SK-N-MC (cell line): ENCODE results near the gene CACNB4.

ENCODE experiments used
- EZH2 ChIP-seq: fragments of 200-600 bp; sonication (generic); IDR thresholded peaks from one replicate; pipeline ENCODE4 v1.6.1; 2017; ENCODE audit warnings: antibody characterized with exemption
- FOXP2 ChIP-seq: optimal IDR thresholded peaks from 2 replicates; pipeline ENCODE3; 2011; ENCODE audit warnings: mild to moderate bottlenecking, moderate library complexity; ENCODE audit not compliant: insufficient read depth; ENCODE audit errors: extremely low read length, control extremely low read depth
- POLR2AphosphoS5 ChIP-seq: IDR thresholded peaks from 2 replicates; pipeline ENCODE4 v1.6.1; 2012; ENCODE audit warnings: mild to moderate bottlenecking, low read depth, low read length, borderline replicate concordance

DNA sequence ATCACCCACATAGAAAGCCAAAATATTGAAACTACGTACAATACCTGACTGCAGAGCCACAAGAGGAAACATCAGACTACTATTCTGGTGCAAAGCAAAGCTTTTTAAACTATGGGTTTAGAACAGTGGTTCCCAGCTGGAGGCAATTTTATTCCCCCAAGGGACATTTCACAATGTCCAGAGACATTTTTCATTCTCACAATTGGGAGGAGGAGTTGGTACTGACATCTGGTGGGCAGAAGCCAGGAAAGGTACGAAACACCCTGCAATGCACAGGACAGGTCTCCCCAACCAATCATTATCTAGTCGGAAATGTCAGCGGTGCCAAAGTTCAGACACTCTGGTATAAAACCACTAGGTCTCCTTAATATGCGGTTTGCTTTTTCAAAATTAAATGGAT, 182.2 kb downstream of the CACNB4 start:
- TF ChIP-seq EZH2 (no peak), POLR2AphosphoS5 (no peak), FOXP2 (no peak)
